Measurements from ENCODE around the gene TNIK. TPM values are rescaled to one million over a fixed set of nuclear protein-coding genes. Genes with fewer than 3 reads are reported as not detected.

TNIK gene
- total RNA-seq, 1 donor from 2014 or later, result 2.5 TPM

- ChIA-PET CTCF (no interaction called here), POLR2A (no interaction called here)
- Mint-ChIP-seq H3K9me3 (no peaks in the 10 kb centered on the region), H3K36me3 (ENCODE audit: low read depth) (peaks cover under 1% of the 10 kb centered on the region), H3K27me3 (no peaks in the 10 kb centered on the region), H3K4me3 (no peak overlapping the region), H3K4me1 (no peaks in the 10 kb centered on the region), H3K27ac (no peak overlapping the region)
- no peak for ATAC-seq (ENCODE audit: low read depth)
- TF ChIP-seq, protein P1, sequence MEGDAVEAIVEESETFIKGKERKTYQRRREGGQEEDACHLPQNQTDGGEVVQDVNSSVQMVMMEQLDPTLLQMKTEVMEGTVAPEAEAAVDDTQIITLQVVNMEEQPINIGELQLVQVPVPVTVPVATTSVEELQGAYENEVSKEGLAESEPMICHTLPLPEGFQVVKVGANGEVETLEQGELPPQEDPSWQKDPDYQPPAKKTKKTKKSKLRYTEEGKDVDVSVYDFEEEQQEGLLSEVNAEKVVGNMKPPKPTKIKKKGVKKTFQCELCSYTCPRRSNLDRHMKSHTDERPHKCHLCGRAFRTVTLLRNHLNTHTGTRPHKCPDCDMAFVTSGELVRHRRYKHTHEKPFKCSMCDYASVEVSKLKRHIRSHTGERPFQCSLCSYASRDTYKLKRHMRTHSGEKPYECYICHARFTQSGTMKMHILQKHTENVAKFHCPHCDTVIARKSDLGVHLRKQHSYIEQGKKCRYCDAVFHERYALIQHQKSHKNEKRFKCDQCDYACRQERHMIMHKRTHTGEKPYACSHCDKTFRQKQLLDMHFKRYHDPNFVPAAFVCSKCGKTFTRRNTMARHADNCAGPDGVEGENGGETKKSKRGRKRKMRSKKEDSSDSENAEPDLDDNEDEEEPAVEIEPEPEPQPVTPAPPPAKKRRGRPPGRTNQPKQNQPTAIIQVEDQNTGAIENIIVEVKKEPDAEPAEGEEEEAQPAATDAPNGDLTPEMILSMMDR (IDR thresholded peaks at IDR 0.05), result no peak
- intact Hi-C loops (cut with micrococcal nuclease), result no loop called here
- DNase-seq, result no peak
These were observed 305.0 kb downstream of the TNIK start for GRCh38 chr3:171155122-171155700.

GRCh38 chr3:171150945-171151344 lies 309.3 kb downstream of the TNIK start:
- intact Hi-C loops (cut with micrococcal nuclease), result no loop called here
- Mint-ChIP-seq H3K4me1 (no peaks in the 10 kb centered on the region), H3K9me3 (no peaks in the 10 kb centered on the region), H3K27ac (no peak overlapping the region), H3K27me3 (no peaks in the 10 kb centered on the region), H3K4me3 (no peak overlapping the region), H3K36me3 (ENCODE audit: low read depth) (no peaks in the 10 kb centered on the region)
- TF ChIP-seq, protein P1 (IDR thresholded peaks at IDR 0.05), result no peak
- ChIA-PET CTCF (no interaction called here), POLR2A (no interaction called here)
- DNase-seq, result no peak
- no peak for ATAC-seq (ENCODE audit: low read depth)

DNA sequence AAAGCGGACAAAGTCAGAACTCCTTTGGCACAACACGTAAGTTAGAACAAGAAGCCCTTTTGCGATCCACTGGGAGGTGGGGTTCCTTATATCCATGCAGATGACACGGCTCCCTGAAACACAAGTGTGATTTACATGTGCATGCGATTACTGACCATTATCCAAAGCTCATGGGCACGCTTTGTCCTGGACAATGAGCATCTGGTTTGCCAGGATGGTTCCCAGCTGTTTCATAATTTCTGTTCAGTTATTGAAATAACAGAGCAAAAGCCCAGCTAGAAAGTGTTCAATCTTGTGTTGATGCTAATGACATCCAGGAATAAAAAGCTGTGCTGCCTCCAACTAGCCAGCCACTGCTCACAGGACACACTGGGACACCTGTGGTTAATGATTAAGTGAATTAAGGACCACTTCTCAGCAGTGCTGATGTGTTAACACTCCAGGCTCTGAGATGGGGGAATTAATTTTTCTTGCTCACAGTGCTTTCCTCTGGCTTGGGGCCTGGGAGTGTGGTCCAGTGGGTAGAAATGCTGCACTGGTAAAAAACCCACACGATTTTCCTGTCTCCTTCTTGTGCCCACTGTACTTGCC lies 310.6 kb downstream of the TNIK start:
- ChIA-PET CTCF (no interaction called here), POLR2A (no interaction called here)
- ATAC-seq (ENCODE audit: low read depth) (no peak), DNase-seq (no peak)
- H3K4me3 Mint-ChIP-seq, result no peak overlapping the region
- H3K9me3 Mint-ChIP-seq, result no peaks in the 10 kb centered on the region
- no peaks in the 10 kb centered on the region for H3K27me3 Mint-ChIP-seq
- no peaks in the 10 kb centered on the region for H3K36me3 Mint-ChIP-seq (ENCODE audit: low read depth)
- H3K27ac Mint-ChIP-seq, result no peak overlapping the region
- no peaks in the 10 kb centered on the region for H3K4me1 Mint-ChIP-seq
- TF ChIP-seq, protein P1 (IDR thresholded peaks at IDR 0.05), result no peak
- intact Hi-C loops (cut with micrococcal nuclease), result no loop called here

GRCh38 chr3:171145798-171146197 lies 314.4 kb downstream of the TNIK start:
- H3K4me3 Mint-ChIP-seq, result no peak overlapping the region
- CTCF ChIA-PET, result no interaction called here

GRCh38 chr3:171142985-171143384 lies 317.2 kb downstream of the TNIK start:
- DNase-seq (no peak), ATAC-seq (ENCODE audit: low read depth) (no peak)
- H3K9me3 Mint-ChIP-seq, result no peaks in the 10 kb centered on the region
- H3K36me3 Mint-ChIP-seq (ENCODE audit: low read depth), result no peaks in the 10 kb centered on the region
- POLR2A ChIA-PET, result no interaction called here
- CTCF ChIA-PET, result no interaction called here
- H3K4me1 Mint-ChIP-seq, result no peaks in the 10 kb centered on the region
- no peak overlapping the region for H3K27ac Mint-ChIP-seq
- intact Hi-C loops (cut with micrococcal nuclease), result no loop called here
- no peaks in the 10 kb centered on the region for H3K27me3 Mint-ChIP-seq
- TF ChIP-seq, protein P1 (IDR thresholded peaks at IDR 0.05), result no peak
- no peak overlapping the region for H3K4me3 Mint-ChIP-seq

More at GRCh38 chr3:171145798-171146197, 314.4 kb downstream of the TNIK start:
- TF ChIP-seq, protein P1 (IDR thresholded peaks at IDR 0.05), result no peak
- no peaks in the 10 kb centered on the region for H3K9me3 Mint-ChIP-seq
- no peaks in the 10 kb centered on the region for H3K27me3 Mint-ChIP-seq
- ATAC-seq (ENCODE audit: low read depth) (no peak), DNase-seq (no peak)
- H3K36me3 Mint-ChIP-seq (ENCODE audit: low read depth), result no peaks in the 10 kb centered on the region
- POLR2A ChIA-PET, result no interaction called here
- H3K27ac Mint-ChIP-seq, result no peak overlapping the region
- no peaks in the 10 kb centered on the region for H3K4me1 Mint-ChIP-seq
- intact Hi-C loops (cut with micrococcal nuclease), result no loop called here
